SK-N-SH (cell line): Measurements from ENCODE around the gene PAXX.

ENCODE experiments used
- CHD2 ChIP-seq: fragments of 150-350 bp; IDR thresholded peaks from 2 replicates; pipeline ENCODE4 v1.6.1; 2018; ENCODE audit warnings: low read length; ENCODE audit not compliant: partially characterized antibody
- EP300 ChIP-seq, 2 experiments: IDR thresholded peaks; 2 replicates each; pipeline versions ENCODE4 v1.4.0 to v1.6.1; 2012; ENCODE audit warnings: borderline replicate concordance in 1 of 2, low read depth in 1 of 2, low read length in 1 of 2
- FOXM1 ChIP-seq: IDR thresholded peaks from 2 replicates; pipeline ENCODE4 v1.4.0; 2012; ENCODE audit warnings: low read depth, mild to moderate bottlenecking
- JUND ChIP-seq: IDR thresholded peaks from 2 replicates; pipeline ENCODE4 v1.4.0; 2012
- NFIC ChIP-seq: IDR thresholded peaks from 2 replicates; pipeline ENCODE4 v1.4.0; 2012; ENCODE audit warnings: borderline replicate concordance
- NRF1 ChIP-seq: IDR thresholded peaks from 2 replicates; pipeline ENCODE4 v1.6.1; 2012; ENCODE audit warnings: low read depth, mild to moderate bottlenecking, low read length
- POLR2AphosphoS5 ChIP-seq: IDR thresholded peaks from 2 replicates; pipeline ENCODE4 v1.6.1; 2012; ENCODE audit warnings: low read depth, low read length
- RAD21 ChIP-seq: IDR thresholded peaks from 2 replicates; pipeline ENCODE4 v1.6.1; 2012; ENCODE audit warnings: mild to moderate bottlenecking, low read length
- TAF1 ChIP-seq: IDR thresholded peaks from 2 replicates; pipeline ENCODE4 v1.6.1; 2012; ENCODE audit warnings: low read depth, mild to moderate bottlenecking, low read length, moderate library complexity, borderline replicate concordance
- TF ChIP-seq, protein P1 (sequence below): fragments of 200-600 bp; sonication (generic); IDR thresholded peaks from 2 replicates; pipeline ENCODE4 v1.6.1; 2017; ENCODE audit warnings: antibody characterized with exemption, mild to moderate bottlenecking, moderate library complexity
- TF ChIP-seq, protein P2 (sequence below): IDR thresholded peaks from 2 replicates; pipeline ENCODE4 v1.4.0; 2012; ENCODE audit warnings: low read depth, borderline replicate concordance

DNA sequence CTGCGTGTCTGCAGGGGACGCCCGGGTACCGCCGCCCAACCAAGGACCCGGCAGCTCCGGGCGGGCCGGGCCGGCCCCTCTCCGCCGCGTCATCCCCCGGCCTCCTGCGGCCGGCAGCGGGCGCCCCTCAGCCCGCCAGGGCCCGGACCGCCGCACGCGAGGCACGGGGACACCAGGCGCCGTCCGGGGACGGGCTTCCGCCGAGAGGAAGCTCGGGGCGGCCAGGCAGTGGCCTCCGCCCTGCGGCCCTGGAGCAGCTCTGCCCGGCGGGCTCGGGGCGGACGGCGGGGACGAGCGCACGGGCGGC, 48.1 kb upstream of the PAXX start:
- TF ChIP-seq CHD2 (no peak), JUND (no peak), POLR2AphosphoS5 (no peak), NFIC (no peak), RAD21 (no peak), NRF1 (no peak), FOXM1 (no peak), EP300 (IDR thresholded peaks at IDR 0.05; ENCODE audit: borderline replicate concordance in 1 of 2, low read depth in 1 of 2, low read length in 1 of 2) (no peak), TAF1 (no peak)
- TF ChIP-seq, protein P1, sequence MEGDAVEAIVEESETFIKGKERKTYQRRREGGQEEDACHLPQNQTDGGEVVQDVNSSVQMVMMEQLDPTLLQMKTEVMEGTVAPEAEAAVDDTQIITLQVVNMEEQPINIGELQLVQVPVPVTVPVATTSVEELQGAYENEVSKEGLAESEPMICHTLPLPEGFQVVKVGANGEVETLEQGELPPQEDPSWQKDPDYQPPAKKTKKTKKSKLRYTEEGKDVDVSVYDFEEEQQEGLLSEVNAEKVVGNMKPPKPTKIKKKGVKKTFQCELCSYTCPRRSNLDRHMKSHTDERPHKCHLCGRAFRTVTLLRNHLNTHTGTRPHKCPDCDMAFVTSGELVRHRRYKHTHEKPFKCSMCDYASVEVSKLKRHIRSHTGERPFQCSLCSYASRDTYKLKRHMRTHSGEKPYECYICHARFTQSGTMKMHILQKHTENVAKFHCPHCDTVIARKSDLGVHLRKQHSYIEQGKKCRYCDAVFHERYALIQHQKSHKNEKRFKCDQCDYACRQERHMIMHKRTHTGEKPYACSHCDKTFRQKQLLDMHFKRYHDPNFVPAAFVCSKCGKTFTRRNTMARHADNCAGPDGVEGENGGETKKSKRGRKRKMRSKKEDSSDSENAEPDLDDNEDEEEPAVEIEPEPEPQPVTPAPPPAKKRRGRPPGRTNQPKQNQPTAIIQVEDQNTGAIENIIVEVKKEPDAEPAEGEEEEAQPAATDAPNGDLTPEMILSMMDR = no peak
- TF ChIP-seq, protein P2, sequence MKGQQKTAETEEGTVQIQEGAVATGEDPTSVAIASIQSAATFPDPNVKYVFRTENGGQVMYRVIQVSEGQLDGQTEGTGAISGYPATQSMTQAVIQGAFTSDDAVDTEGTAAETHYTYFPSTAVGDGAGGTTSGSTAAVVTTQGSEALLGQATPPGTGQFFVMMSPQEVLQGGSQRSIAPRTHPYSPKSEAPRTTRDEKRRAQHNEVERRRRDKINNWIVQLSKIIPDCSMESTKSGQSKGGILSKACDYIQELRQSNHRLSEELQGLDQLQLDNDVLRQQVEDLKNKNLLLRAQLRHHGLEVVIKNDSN = no peak
